GM21619 (cell line): ENCODE measurements around the gene RERE.

Experiments used
- ATAC-seq: cut with Tn5 transposase; IDR thresholded peaks from one replicate; pipeline ENCODE4 v1.9.1; 2021; ENCODE audit not compliant: unreplicated experiment

The RERE gene

DNA sequence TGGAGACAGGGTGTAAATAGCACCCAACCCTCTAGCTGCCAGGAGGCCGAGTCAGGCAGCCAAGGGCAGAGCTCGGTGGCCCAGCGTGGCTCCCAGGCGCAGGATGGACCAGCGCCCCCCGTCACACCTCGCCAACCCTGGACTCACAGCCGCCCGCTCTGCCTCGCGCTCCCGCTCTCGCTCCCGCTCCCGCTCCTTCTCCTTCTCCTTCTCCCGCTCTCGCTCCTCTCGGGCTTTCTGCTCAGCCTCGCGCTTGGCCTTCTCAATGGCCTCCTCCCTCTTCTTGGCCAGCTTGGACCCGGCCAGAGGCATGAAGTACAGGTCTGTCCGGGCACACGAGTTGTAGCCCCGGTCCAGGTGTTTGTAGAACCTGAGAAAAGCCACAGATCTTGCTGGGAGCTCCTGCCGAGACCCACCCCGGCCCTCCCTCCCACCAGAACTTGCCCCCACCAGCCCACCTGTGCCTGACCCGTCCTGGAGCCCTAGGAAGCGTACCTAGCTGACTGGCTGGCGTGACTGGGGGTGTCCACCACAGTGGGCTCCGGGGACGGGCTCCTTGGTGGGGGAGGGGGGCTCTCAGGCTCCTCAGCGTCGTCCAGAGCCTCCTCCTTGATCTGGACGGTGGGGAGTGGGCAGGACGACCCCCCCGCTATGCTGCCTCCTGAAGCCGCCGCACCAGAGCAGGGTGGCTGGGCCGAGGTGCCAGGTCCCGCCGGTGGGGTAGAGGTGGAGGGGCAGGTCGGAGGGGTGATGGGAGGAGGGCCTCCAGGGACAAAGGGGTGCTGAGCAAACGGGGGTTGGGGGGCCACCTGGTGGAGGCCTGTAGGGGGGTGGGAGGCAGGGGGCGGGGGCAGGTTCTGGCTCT, 457.6 kb downstream of the RERE start:
- no peak for ATAC-seq

DNA sequence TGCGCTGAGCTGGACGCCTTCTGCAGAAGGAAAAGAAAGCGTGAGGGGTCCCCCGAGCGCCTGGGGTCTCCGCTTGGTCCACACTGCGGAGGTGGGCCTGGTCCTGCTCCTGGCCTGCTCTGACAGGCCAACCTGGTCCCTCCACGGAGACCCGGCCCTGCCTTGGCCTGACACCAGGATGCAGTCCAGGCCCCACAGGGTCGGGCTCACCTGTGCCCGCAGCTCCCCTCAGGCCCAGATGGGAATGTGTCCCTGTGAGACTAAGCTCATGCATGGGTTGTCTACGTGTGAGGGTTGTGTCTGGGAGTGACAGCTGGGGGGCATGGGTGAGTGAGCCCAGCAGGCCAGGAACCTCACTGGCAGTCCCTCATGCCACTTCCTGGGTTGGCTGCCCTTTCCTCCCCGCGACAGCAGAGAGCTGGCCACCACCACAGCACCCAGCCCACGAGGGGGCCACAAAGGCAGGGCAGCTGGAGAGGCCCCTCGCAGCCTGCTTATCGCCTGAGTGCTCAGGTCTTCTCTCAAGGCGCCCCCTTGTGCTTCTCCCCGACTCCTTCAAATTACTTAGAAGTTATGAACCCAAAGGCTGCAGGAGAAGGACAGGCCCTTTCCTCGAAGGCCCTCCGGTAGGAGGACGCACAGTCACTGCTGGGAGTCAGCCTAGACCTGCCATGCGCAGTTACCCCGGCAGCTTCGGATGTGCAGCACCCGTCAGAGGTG, 458.4 kb downstream of the RERE start:
- no peak for ATAC-seq

DNA sequence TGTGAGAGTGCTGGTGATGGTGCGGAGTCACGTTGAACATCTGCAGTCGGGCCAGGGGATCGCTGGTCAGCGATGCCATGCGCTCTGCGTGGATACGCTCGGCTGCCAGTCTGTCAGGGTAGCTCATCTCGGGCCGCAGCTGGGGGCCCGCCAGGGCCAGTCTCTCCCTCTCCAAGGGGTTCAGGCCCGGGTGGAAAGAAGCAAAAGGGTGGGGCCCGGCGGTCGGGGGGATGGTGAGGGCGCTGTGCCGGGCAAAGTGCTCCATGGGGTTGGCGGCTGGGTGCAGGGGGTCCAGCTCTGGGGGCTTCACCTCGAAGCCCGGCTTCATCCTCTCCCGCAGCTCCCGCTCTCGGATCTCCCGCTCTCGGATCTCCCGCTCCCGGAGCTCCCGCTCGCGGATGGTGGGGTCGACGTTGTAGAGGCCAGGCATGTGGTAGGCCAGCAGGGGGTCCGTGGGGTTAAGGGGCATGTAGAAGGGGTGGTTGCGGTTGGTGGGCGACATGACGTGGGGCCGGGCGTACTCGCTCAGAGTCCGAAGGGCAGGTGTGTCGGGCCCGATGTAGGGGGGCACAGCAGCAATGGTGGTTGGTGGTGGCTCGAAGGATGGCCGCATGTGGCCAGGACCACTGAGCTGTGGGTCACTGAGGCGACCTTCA, 459.1 kb downstream of the RERE start:
- ATAC-seq, result no peak

DNA sequence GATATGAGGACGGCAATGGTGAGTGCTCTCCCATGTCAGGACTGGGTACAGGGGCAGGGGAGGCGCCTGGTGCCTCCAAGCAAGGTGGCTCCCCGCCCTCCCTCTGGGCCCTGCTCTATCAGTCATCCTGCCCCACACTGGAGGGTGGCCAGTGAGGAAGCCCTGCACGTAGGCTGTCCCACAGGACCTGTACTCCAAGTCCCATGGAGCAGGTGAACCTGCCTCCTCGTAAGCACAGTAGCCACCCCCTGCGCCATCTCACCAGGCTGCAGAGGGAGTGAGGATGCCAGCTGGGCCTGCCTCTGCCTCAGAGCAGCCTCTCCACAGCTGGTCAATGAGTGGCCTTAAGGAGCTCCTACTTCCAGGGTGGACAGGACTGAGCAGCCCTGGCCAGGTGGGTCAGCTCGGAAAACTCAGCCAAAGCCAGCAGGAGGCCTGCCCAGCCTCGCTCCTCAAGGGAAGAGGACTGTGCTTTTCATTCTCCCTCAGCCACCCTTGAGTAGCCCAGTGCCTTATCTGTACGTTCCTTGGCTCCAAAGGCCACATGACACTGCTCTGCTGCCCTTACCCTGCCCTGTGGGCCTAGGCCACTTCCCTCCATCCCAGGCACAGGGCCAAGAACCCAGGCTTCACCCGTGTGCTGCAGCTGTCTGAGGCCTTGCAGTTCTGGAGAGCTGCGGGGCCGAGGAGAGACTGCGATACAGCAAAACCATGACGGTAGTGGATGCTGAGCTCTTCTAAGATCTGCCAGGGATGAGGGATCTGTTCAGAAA, 459.9 kb downstream of the RERE start:
- no peak for ATAC-seq

DNA sequence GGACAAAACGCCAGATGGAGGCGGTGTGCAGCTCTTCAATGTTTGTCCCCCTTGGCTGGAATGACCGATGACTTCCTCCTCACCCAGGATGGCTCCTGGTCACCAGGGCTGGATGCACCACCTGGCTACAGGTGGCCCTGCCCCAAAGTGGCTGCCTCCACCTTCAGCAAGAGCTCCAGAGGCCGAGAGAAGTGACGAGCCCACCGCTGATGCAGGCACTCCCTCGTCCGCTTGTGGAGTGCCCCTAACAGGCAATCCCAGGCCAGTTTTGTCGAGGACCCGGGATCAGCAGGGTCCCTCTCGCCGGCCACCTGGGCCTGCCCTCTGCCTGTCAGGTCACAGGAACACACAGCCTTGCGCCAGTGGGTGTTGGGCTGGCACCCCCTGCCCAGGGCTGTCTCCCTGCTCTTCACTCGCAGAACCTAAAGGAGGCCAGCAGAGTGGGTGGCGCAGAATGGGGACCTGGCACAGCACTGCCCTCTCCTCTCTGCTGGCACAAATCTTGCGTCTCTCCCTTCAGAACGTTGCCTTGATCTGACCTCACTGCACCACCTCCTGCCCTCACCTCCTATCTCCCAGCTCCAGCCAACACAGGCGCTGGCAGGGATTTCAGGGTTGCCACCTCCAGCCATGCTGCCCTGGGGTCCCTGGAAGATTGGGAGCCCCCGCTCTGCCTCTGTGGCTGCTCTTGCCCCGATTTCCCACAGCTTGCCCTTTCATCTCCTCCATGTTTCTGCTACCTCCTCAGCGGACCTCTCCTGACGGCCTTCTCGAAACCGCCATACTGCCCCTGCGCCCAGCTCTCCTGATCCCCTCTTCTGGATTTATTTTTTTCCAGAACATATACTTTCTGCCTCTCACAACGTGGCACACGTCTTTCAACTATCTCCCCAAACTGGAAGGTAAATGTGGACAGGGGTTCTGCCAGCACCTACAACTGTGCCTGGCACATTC, 460.9 kb downstream of the RERE start:
- no peak for ATAC-seq

DNA sequence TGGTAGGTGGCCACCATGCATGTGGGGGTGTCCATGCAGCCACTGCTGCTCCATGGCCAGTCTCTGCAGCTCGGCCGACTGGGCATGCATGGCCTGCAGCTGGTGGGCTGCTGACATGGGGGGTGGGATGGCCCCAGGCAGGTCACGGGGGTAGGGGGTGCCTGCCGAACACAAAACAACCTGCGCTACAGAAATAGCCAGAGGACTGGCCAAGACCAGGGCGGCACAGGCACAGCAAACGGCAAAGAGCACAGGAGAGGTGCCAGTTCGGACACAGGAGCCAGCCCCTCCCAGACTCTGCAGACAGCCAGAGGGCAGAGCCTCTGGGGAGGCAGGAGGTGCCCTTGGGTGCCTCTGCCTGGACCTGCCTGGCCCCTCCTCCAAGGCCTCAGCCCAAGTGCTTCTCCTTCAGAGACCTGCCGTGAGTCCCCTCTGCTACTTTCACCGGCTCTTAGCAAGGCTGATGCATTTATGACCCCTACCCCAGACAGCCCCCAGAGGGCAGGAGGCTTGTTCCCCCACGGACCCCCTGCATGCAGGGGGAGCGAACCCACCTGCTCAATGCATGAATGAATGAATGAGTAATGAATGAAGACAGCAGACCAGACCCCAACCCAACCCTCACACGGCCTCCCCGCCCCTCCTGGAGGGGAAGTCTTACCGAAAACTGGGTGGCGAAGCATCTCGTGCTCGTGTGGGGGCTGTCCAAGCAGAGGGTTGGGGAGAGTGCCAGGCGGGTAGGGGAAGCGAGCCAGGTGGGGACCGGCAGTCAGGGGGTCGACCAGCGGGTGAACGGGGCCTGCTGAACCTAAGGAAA, 461.8 kb downstream of the RERE start:
- no peak for ATAC-seq

DNA sequence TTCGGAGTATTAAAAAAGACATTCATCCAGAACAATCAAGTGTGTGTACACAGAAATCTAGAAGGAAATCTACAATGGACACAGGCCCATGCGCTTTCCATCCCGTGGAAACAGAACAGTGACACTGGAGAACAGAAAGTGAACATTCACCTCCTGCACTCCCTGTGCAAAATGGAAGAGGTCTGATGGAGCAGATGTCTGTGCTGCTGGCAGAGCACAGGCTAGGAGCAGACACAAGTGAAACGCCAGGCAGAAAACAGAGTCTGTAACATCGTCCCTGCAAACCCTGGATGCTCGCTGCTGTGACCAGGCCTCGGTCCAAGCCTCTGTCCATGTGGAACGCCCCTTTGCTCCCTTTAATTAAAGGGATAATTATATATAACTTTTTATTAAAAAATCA, 463.4 kb downstream of the RERE start:
- no peak for ATAC-seq

DNA sequence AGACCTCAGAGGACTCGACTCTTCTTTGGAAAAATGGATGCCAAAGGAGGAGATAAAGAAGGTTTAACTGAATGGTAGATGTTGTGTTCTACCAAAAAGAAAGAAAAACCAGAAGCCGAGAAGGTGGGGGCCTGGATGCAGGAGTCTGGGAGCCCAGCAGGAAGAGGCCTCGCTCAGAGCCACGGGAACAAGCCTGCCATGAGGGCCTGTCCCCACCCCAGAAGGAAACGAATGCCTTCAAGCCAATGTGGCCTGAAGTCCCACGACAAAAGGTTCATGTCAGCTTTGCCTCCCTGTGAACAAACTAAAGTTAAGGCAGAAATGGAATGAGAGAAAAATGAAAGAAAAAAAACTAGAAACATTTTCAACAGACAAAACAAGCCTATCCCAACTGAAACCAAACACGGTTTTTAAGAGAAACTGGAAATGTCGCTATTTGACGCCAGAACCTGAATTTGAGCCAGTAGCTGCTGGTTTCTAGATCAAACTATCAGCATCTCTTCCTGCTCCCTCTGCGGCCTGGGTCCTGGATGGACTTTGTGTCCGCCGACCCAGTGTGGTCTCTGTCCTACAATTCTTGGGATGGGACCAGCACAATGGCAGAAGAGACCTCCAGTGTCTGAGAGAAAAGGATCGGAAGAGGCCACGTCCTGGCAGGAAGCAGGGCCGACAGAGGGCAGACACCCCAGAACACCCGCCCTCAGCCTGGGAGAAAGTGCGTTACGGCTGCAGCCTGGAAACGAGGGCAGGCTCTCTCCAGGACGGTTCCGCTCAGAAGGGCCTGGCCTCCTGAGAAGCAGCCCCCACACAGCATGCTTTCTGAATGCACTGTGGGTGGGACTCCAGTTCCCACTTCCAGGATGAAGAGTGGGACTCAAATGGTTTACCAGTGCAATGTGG, 464.3 kb downstream of the RERE start:
- no peak for ATAC-seq

DNA sequence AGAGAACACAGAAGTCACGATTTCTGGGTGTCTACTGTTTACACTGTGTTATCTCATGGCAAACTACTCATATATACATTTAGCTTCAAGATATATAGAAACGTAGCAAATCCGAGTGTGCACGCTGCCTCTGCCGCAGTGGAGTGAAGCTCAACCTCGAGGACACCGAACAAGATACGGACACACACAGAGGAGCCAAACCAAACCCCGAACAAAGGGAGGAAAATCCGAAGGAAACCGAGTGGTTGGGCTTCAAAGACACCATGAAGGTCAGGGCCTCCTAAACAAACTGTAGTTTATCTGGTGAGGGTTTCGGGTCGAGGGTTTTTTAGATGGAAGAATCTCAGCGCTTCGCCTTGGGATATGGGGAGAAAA, 465.0 kb downstream of the RERE start:
- no peak for ATAC-seq

DNA sequence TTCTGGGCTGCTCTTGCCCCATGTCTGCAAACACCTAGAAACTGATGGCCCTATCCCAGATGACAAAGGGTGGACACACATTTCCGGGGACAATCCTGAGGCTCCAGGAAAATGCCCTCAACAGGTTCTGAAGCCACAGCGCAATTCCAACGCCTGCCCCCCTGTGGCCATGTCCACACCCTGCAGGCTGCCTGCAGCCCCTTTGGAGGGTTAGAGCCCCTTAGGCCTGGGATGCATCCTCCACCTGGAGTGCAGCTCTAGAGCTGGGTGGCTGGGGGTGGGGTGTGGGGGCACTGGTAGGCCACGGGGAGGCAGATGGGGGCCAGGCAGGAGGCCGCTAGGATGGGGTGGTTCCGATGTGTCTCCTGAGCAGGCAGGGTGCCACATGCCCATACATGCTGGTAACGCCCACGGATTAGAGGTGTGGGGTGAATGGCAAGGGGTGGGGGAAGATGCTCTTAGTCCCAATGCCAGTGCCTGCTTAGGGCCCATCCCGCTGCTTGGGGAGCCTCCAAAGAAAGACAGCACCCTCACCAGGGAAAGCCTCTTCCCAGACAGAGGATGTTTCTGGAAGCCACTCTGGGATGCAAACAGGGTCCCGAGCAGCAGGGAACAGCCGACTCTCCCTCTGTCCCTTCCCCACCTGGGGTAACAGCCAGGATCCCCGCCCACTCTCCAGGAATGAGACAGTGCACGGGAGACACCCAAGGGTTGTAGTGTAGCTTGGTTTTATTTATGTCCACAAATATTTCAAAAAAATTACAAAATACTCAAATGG, 465.6 kb downstream of the RERE start:
- no peak for ATAC-seq

DNA sequence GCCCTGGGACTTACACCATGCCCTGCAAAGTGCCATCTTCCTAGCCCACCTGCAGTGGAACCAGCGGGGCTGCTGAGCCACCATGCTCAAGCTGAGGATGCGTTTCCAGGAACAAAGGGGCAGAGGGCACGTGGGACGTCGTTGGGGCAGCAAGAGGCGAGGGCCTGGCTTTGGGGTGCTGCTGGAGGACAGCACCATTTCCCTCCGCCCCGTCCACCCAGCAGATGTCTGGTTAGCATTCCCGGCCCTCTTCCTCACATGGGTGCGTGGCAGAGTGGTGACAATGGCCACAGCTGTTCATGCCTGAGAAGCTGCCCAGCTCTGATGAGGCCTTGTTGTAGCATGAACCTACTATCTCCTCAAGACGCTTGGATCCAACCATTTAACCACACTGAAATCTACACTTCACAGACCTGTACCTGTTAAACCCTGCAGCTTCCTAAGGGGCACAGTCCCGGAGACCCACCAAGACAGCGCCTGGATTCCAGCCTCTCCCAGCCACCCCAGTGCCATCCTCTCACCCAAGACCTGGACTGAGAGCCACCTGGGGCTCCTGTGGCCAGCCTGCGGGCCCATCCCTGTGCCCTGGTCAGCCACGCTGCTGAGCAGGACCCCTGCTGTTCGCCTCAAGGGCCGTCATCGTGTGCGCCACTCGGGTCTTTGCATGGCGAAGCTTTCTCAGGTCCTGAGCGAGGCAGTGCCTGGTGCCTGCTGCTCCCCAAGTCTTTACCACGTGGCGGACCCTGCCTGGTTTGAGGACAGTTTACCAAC, 466.3 kb downstream of the RERE start:
- no peak for ATAC-seq

DNA sequence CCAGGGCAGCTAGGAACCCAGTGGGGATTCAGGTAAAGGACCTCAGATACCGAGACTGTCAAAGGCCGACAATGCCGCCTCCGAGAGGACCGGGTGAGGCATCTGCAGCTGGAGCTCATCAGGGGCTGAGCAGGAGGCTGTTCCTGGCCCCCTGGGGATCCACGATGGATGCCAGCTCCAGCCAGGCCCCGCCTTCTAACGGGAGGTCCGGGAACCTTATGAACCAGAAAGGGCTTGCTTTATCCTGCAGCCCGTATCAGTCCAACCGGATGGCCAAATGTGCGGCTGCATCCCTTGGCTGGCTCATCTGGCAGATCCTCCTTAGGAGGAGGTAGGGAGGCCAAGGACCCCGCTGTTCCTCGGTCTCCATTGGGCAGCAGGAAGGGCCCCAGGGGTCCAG, 467.5 kb downstream of the RERE start:
- no peak for ATAC-seq

DNA sequence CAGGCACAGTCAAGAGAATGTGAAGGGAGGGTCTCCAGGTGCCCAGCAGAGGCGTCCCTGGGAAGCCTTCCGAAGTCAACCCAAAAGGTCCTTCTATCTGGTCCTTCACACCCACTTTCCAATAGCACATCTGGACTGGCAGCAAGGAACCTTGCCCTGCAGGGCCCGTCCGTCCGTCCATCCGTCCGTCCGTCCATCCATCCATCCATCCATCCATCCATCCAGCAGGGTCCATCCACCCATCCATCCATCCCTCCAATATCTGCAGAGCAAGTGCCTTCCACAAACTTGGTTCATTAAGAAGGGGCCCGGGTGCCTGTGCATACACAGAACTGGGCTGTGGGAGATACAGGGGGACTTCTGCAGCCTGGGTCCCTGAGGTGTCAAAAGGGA, 468.0 kb downstream of the RERE start:
- no peak for ATAC-seq

DNA sequence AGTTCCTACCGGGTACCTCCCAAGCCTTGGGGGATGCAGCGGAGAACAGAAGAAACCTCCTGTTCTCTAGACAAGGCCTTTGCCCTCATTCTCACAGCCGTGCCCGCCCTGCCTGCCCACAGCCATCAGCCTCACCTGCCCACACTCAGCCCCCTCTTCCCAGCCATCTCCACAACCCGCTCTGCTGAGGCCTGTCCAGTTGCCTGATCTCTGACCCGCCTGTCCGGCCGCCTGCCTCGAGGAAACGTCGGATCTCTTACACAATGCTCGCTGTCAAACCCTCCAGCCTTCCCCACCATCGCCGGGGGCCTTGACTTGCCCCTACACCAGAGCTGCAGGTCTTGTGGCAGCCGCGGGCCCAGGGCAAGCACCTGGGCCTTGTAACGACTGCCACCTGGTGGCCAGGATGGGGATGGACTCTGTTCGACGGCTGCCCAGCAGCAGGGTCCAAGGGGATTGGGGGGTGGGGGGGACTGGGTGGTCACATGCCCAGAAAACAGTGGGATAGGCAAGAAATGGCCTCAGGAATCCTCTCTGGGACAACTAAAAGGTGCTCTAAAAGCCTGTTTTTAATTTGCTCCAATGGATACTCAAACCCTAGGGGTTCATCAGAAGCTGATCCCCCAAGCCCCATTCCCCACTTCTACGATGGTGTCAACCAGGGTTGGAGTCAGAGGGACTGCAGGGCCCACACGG, 468.5 kb downstream of the RERE start:
- no peak for ATAC-seq

DNA sequence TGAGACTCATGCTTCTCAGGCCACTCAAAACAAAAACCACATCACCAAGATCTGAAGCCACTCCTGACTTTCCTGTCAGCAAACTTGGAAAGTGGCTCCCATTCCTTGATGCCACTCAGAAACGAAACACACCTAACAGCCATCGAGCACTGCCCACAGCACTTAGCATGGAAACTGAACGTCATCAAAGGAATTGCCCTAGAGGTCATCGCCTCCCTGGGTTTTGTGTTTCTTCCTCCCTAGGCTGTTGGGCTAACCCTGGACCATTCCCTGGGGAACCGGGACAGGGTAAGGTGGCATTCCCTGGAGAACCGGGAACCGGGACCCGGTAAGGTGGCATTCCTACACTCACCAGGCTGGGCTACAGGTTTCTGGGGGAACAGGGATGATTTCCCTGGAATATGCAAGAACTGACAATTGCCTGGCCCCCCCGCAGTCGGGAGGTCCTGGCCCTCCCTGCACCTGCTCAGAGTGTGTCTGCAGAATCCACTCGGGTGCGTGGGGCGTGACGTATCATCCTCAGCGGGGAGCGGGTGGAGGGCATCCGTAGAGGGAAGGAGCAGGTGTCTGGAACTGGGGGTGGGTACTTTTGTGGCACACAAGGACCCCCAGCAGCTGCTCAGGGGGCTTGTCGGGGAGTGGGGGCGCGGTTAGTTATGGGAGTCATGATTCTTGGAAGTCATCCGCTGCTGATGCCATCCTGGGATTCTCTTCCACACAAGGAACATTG, 469.2 kb downstream of the RERE start:
- no peak for ATAC-seq

DNA sequence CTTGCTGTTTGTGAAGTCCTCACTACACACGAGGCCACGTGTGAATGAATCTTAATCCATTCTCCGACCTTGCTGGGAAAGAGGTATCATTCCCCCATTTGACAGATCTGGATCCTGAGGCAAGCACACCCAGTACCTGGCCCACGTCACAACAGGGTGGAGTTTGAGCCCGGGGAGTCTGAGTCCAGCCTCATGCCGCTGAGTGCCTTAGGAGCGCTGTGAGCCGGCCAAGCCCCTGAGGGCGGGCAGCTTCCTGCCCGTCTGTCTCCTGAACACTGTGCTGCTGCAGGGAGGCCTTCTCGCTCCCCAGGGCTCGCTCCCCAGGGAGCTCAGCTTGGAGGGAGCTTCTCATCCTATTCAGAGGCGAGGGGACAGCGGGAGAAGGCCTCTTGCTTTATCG, 469.8 kb downstream of the RERE start:
- no peak for ATAC-seq
